AG09309 (cell line): ENCODE data around the gene SPTA1.
"Not testable (repeated sequence)": the region's sequence is repeated elsewhere in the genome, so short reads cannot be mapped to it uniquely, and the experiment has no call there.

Experiments
- DNase-seq: peaks from one replicate; pipeline ENCODE4 v3.0.0-alpha.2; 2010; ENCODE audit warnings: low read depth
- H3K4me3 ChIP-seq: 2 replicates; pipeline ENCODE4 v1.5.1; 2011; ENCODE audit warnings: mild to moderate bottlenecking, low read depth, low read length, moderate library complexity; ENCODE audit not compliant: control insufficient read depth
- CTCF ChIP-seq: IDR thresholded peaks from 2 replicates; pipeline ENCODE4 v1.5.1; 2011; ENCODE audit warnings: mild to moderate bottlenecking, low read depth, low read length, inconsistent platforms; ENCODE audit not compliant: insufficient read depth, control insufficient read depth; ENCODE audit errors: missing control alignments

The SPTA1 gene

GRCh38 chr1:158706096-158706495, 19.6 kb upstream of the SPTA1 start:
- TF ChIP-seq CTCF: no peak
- no peak for DNase-seq
- no peak overlapping the region for H3K4me3 ChIP-seq

DNA sequence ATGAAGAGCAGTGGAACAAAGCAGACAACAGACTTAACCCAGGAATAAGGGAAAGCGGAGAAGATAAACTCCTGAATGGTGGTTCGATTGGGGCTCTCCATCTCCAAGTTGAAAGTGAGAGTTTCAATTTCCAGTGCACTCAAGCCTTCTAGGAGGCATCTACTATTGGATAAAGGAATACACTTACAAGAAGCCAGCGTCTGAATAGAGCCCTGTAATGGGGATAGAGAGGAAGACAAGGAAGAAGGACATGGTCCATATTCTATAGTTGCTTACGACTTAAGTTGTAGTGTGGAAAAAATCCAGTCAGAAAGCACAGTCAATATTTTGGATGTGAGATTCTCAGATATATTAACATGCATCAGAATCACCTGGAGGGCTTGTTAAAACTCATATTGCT, 14.0 kb upstream of the SPTA1 start, which contains the start of gene OR6K2:
OR6K2 (minus strand) TSS at position 101 of the 400 bp plus-strand sequence; CDS start at position 101, 0 bp downstream.
- TF ChIP-seq CTCF: no peak
- H3K4me3 ChIP-seq: no peak within 1 kb of the TSS
- DNase-seq: no peak

DNA sequence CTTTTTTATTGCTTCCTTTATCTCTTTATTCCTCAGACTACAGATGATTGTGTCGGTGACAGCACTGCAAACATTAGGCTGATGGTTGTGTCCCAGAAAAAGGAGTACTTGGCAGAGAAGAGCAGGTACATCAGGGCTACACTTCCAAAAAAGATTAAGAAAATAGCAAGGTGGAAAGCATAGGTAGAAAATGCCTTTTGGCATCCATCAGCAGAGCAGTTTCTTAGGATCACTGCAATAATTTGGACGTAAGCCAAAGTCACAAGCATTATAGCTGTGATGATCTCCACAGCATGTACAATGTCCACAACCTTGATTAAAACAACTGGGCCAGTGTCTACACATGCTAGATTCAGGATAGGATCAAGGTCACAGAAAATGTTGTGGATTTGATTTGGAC, 8.1 kb upstream of the SPTA1 start:
- TF ChIP-seq CTCF: no peak
- no peak for DNase-seq
- no peak overlapping the region for H3K4me3 ChIP-seq

- no peak for DNase-seq
- TF ChIP-seq CTCF: no peak
- no peak overlapping the region for H3K4me3 ChIP-seq
Measured at GRCh38 chr1:158692356-158692755, 5.8 kb upstream of the SPTA1 start.

DNA sequence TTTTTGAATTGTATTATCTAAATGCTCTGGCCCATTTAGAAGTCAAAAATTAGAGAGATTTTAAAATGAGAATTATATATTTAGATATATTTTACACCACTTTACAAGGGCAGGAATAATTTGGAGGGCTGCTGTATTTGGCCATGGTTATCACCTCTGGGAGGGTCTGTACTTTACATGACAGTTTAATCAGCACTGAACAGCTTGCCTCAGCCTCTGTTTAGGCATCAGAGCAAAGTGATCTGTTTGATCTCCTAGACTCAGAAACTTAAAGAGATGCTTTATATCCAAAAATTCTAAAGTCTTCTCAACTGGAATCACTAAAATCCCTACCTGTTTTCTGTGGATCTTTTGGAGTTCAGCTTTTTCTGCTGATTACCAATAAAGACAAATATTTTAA, 5.4 kb upstream of the SPTA1 start:
- no peak for DNase-seq
- no peak overlapping the region for H3K4me3 ChIP-seq
- no peak for TF ChIP-seq CTCF

GRCh38 chr1:158691149-158691548, 4.6 kb upstream of the SPTA1 start:
- H3K4me3 ChIP-seq, DNase-seq: not testable (repeated sequence)

DNA sequence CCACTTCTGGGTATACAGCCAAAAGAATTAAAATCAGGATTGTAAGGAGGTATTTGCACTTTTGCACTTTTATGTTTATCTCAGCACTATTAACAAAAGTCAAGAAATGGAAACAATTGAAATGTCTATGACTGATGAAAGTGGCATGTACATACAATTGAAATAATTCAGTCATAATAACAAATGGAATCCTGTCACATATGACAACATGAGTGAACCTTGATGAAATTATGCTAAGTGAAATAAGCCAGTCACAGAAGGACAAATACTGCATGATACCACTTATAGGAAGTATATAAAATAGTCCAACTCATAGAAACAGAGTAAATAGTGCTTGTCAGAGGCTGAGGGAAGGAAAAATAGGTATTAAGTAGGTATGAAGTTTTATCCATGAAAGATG, 3.4 kb upstream of the SPTA1 start:
- no peak for DNase-seq
- H3K4me3 ChIP-seq: no peak overlapping the region
- TF ChIP-seq CTCF: no peak
